GM12878 (cell line): ENCODE data around the gene SOX6.

Experiments
- KLF5 ChIP-seq: fragments of 450-650 bp; IDR thresholded peaks from 2 replicates; pipeline ENCODE4 v1.6.1; 2014; ENCODE audit warnings: mild to moderate bottlenecking; ENCODE audit not compliant: partially characterized antibody
- POLR2A ChIP-seq: IDR thresholded peaks from 2 replicates; pipeline ENCODE4 v1.6.1; 2011; ENCODE audit warnings: low read depth, mild to moderate bottlenecking, low read length
- POU2F2 ChIP-seq: IDR thresholded peaks from 3 replicates; pipeline ENCODE4 v1.6.1; 2011; ENCODE audit warnings: low read depth, mild to moderate bottlenecking, low read length, borderline replicate concordance
- RBBP5 ChIP-seq: fragments of 200-600 bp; sonication (generic); conservative IDR thresholded peaks from 2 replicates; pipeline ENCODE4 v1.6.1; 2016
- SMC3 ChIP-seq: IDR thresholded peaks from 2 replicates; pipeline ENCODE4 v1.6.1; 2011; ENCODE audit warnings: low read length, improper control_type of control experiment, borderline replicate concordance
- SUZ12 ChIP-seq: fragments of 200-600 bp; sonication (generic); IDR thresholded peaks from one replicate; pipeline ENCODE4 v1.6.1; 2018; ENCODE audit warnings: antibody characterized with exemption, mild to moderate bottlenecking; ENCODE audit not compliant: unreplicated experiment
- ZNF274 ChIP-seq: IDR thresholded peaks from one replicate; pipeline ENCODE4 v1.8.0; 2011; ENCODE audit not compliant: insufficient read length, insufficient read depth
- TF ChIP-seq, protein P1 (sequence below): IDR thresholded peaks from 2 replicates; pipeline ENCODE4 v1.6.1; 2012; ENCODE audit warnings: low read length, inconsistent platforms

DNA sequence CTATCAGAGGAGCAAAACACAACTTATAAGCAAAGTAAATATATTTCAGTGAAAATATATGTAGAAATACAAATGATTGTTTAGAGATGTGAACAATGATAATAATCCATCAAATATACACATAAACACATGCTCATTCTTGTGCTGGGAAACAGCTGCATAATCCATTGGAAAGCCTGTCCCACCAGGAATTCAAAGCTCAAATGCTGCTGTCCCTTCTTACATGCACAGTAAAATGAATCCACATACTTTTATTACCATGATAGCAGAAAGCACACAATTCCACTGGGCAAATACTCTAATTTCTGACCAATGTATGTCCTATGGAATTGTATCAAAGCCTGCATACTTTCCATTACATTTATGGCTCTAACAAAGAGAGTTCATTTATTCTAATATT lies 44.5 kb downstream of the SOX6 start:
- TF ChIP-seq POU2F2 (no peak), SUZ12 (no peak), POLR2A (no peak), RBBP5 (no peak), SMC3 (no peak), KLF5 (no peak), ZNF274 (no peak)
- TF ChIP-seq, protein P1, sequence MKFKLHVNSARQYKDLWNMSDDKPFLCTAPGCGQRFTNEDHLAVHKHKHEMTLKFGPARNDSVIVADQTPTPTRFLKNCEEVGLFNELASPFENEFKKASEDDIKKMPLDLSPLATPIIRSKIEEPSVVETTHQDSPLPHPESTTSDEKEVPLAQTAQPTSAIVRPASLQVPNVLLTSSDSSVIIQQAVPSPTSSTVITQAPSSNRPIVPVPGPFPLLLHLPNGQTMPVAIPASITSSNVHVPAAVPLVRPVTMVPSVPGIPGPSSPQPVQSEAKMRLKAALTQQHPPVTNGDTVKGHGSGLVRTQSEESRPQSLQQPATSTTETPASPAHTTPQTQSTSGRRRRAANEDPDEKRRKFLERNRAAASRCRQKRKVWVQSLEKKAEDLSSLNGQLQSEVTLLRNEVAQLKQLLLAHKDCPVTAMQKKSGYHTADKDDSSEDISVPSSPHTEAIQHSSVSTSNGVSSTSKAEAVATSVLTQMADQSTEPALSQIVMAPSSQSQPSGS = no peak
